Stimulated activated CD8-positive, alpha-beta memory T cell treated with anti-CD3 and anti-CD28 coated beads, Interleukin-12 subunit alpha, Interleukin-12 subunit beta, amount 100 ng/mL, for 24 hours (primary cell): ENCODE data around the gene HOXD3.

Experiments used
- DNase-seq: peaks from one replicate; pipeline ENCODE4 v3.0.0-alpha.2; 2020; ENCODE audit errors: extremely low read depth

The HOXD3 gene

DNA sequence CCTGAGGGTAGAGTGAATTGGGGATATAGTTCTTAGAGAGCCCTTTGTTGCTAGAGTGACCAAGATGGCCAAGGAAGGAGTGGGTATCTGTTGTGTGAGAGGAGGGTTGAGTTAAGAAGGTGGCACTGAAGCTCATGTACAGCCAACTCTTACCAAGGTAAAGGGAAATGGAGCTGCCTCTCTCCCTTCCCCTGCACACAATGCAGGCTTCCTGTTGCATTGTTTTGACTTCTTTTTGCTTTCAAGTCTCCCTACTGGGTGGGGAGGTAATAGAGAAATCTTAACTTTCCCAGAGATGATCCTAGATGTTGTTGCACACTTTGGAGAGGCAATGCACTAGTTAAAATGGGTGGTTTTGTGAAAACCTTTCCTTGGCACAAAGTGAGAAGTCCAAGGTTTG lies 55.2 kb downstream of the HOXD3 start:
- DNase-seq: no peak

DNA sequence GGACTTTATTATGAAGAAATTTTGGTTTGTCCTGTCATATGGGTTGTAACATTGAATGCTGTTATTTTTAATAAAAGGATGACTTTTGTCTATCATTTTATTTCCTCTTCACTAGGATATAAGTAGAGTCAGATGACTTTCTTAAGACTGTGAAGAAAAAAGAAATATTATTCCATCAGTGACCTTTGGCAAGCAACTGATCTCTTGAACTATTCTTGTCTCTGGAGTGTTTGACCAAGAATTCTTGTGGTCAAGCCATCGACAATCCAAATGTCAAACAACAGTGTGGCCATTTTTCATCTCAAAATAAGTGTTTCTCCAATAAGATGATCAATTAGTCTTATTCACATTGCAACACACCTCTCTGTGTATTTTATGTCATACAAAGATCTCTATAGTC lies 56.3 kb downstream of the HOXD3 start:
- DNase-seq: no peak
